Hypothalamus (tissue), 51 donors: ENCODE results near the gene HHIPL2.

ENCODE experiments used
- DNase-seq, 51 donors: peaks; one replicate each; lab custom pipeline; 2025; lab: John Stamatoyannopoulos, UW

The HHIPL2 gene

DNA sequence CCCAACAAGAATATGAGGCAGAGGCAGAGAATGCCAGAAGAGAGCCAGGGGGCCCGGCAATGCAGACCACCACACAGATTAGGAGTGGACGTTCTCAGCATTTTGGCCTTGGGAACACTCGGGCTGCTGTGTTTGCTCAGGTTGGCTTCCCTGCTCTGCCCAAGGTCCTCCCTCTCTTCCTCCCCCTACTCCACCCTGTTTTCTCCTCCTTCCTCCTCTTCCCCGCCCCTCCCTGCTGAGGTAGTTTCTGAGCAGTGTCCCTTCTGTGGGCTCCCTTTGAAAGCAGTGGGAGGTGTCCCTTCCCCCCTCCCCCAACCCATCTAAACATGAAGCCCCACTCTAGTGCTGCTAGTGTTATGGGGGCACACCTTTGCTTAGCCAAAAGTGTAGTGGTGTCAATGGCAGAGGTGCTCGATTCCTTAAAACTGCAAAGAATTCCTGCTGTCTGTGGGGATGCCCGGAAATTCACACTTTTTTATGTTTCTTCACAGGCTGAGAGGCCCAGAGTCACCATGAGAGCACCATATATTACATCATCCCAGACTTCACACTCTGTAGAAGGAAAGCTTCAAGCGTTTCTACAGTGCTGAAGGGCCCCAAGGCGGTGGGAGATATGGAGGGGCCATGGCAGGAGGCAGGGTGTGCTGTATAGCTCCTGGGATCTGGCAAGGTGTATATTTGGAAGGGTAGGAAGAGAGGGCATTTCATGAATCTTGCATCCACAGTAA, at the start of gene HHIPL2:
HHIPL2 (minus strand) TSS at position 161 of the 728 bp plus-strand sequence; CDS start at position 101, 60 bp downstream.
- no peak for DNase-seq

DNA sequence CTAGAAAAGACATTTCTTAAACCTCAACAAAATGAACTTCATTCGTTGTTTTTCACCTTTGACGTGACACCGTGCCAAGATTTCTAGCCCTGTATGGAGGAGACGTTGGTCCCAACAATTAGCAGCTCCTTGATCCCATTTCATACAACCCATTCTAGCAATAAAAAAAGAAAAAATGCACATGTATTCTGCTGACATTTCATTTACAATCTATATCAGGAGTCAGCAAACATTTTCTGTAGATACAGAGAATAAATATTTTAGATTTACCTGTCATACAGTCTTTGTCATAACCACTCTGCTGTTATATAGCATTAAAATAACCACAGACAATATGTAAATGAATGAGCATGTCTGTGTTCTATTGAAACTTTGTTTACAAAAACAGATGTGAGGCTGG, 48.8 kb upstream of the HHIPL2 start:
- no peak for DNase-seq

DNA sequence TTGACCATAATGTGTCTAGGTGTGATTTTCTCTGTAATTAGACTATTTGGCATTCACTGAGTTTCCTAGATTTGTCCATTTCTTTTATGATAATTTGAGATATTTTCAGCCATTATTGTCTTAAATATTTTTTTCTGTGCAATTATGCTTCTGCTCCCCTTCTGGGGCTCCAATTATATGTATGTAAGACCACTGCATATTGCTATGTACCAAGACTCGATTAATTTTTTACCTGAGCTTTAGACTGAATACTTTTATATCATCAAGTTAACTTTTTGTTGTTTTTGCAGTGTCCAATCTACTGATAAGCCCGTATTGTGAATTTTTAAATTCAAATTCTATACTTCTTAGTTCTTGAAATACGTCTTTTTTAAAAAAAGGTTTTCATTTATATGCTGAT, 46.9 kb upstream of the HHIPL2 start:
- DNase-seq: no peak

DNA sequence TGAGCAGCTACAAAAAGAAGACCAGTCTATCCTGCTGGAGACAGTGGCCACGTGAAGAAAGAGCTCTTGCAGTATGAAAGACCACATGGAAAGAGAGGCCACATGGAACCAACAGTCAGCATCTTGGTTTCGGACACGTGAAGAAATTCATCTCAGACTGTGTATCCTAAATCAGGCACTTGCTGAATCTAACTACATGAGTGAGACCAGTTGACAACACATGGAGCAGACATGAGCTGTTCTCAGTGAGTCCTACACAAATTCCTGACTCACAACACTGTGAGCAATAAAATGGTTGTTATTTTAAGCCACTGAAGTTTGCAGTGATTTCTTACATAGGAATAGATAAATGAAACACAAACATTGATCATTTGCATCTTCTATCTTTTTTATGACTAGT, 44.3 kb upstream of the HHIPL2 start:
- peak in 1 of 51 donors; percentile 3 for DNase-seq

DNA sequence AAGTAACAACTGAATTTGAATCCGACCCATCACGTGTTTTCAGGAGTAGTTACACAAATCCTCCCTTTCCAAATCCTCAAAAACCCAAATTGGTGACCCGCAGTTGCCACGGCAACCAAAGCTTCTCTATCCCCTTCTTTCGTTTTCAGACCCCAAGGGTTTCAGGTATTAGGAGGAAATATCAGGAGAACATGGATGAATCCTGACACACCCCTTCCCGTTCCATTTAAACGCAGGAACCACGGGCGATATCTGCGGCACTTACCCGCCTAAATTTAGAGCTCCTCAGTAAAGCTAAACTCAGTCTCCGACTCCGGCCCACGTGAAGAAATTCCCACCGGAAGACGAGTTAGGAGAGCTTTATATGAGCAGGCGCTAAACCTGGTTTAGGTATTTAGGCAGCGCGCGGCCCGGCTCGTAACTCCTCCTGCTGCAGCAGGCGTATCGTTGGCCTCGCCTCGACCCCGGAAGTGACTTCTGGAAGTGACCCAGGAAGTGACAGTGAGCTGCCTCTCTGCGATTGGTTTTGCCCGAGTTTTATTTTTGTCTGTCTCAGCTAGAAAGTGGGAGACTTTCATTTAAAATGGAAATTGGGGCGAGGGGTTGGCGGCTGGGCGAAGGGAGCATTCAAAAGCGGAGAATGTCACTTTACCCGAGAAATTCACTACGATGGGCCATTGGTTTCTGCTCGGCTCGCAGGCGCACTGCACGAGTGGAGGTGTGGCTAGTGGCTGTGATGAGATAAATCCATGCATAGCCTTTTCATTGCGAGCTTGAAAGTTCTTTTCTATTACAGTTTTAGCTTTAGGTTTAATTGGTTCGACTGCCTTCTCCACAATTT, 41.8 kb upstream of the HHIPL2 start, which contains the start of gene TAF1A:
TAF1A (minus strand) TSS at position 472 of the 841 bp plus-strand sequence.
- DNase-seq: peak; percentile 31 to 92 (median 74)

DNA sequence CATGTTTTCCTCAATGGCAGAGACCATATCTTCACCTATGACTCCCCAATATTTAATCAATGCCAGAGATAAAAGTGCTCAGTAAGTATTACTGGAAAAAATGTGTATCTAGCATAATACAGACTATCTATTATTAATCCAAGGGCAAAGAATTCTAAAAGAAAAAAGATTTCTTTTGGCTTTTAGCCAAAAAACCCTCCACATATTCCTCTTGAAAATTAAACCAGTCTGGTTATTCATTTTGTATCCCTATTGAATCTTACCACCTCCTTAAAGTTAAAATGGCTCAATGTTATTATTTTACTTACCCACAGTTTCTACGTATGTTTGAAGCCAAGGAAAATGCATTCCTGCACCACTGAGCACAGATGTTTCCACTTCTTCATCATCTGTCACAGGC, 40.2 kb upstream of the HHIPL2 start:
- no peak for DNase-seq

DNA sequence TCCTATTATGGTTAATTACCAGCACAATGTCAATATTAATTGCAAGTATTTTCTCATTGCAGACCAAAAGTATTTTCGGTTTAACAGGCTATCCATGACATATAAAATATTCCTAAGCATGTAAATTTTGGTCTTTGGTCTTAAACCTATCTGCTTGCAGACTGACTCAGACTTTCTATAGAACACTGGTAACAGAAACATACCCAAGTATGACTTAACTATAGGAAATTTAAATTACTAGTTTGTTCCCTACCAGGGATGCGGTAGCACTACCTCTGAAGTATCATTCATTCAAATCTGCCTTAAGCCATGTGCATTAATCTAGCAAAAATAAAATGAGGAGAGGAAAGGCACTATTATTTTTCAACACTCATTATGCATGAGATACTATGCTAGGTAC, 38.9 kb upstream of the HHIPL2 start:
- no peak for DNase-seq

DNA sequence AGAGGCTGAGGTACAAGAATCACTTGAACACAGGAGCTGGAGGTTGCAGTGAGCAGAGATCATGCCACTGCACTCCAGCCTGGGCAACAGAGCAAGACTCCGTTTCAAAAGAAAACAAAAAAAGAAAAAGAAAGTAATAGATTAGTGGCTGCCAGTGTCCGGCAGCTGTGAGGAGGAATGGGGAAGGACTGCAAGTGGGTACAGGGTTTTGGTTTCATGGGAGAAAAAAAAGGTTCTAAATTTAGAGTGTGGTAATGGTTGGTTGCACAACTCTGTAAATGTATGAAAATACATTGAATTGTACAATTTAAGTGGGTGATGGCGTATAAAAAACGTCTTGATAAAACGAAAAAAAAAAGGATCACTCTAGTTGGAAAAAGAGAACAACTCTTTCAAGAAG, 35.2 kb upstream of the HHIPL2 start:
- no peak for DNase-seq

DNA sequence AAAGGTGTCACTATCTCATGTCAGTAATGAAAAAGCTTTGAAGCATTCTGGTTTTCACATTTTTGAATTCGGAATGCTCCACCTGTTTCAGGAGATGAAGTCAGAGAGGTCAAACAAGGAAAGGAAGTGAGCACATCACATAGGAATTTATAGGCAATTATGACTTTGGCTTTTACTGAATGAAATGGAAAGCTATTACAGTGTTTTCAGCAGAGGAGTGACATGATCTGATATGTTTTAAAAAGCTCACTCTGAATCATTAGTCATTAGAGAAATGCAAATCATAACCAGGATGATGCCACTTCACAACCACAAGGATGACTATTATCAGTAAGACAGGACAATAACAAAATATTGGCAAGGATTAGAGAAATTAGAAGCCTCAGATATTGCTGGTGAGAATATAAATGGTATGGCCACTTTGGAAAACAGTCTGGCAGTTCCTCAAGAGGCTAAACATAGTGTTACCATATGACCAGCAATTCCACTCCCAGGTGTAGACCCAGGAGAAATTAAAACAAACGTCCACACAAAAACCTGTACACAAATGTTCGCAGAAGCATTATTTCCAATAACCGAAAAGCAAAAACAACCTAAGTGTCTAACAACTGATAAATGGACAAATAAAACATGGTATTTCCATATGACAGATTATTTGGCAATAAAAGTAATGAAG, 34.3 kb upstream of the HHIPL2 start:
- no peak for DNase-seq

DNA sequence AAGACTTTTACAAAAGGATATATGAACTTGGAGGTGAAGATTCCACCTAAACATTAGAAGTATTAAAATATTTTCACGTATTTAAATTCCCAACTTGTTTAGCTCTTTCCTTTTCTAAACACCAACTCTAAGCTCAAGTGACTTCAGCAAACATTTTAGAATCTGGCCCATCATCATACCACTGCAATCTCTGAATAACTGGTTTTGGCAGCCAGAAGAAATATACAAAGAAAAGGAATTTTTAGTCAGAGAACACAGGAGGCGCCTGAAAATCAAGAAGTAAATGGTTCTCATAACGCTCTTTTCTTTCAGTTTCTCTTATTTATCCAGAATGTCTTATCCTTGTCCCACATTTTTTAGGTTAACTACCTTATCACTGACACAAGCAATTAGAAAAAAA, 31.4 kb upstream of the HHIPL2 start:
- no peak for DNase-seq

DNA sequence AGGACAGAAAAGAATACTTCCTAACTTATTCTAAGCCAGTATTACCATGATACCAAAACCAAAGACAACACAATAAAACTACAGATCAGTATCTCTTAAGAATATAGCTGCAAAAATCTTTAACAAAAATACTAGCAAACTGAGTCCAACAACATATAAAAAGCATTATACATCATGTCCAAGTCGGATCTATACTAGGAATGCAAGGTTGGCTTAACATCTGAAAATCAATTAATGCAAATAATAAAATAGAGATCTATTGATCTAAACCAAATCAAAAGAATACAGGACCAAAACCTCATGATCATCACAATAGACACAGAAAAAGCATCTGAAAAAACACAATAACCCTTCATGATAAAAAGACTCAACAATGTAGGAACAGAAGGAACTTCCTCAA, 22.9 kb upstream of the HHIPL2 start:
- DNase-seq: no peak

DNA sequence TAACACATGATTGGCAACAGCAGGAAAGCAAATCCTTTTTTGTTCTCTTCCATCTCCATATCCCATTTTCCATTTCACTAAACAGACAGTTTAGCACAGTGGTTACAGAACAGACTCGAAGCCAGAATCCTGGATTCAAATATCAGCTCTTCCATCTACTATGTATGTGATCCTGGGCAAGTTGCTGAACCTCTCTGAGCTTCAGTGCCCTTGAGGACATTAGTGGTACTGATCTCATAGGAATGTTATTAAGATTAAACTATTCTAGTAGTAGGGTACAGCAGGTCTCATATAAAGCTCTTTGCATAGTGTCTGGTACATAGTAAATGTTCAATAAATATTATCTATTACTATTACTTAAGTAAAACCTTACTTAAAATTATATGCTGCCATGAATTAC, 13.8 kb upstream of the HHIPL2 start:
- no peak for DNase-seq

DNA sequence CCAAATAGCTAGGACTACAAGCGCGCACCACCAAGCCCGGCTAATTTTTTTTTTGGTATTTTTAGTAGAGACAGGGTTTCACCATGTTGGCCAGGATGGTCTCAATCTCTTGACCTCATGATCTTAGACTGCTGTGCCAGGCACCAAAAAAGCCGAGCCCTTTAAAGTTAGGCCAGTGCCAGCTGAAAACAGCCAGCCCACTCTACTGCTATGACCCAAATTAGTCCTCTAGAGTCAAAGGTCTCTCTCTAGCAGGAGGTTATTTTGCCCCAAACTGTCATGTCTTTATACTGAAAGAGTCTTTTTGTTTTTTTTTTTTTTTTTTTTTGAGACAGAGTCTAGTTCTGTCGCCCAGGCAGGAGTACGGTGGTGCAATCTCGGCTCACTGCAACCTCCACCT, 9.7 kb upstream of the HHIPL2 start:
- DNase-seq: no peak

DNA sequence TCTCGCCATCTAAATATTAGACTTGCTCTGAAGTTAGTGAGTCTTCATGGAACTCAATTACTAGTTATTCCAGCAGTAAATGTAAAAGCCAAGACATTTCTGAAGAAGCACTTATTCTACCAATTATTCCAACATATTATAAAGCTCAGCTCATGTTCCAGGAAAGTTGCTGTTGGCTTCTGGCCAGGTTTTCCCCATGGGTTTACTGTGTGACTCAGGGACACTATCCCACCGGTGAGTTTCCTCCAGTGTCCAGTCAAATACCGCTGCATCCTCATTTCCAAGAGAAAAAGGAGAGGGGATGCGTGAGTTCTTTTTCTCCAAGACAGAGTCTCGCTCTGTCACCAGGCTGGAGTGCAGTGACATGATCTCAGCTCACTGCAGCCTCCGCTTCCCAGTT, 9.2 kb upstream of the HHIPL2 start:
- DNase-seq: no peak

DNA sequence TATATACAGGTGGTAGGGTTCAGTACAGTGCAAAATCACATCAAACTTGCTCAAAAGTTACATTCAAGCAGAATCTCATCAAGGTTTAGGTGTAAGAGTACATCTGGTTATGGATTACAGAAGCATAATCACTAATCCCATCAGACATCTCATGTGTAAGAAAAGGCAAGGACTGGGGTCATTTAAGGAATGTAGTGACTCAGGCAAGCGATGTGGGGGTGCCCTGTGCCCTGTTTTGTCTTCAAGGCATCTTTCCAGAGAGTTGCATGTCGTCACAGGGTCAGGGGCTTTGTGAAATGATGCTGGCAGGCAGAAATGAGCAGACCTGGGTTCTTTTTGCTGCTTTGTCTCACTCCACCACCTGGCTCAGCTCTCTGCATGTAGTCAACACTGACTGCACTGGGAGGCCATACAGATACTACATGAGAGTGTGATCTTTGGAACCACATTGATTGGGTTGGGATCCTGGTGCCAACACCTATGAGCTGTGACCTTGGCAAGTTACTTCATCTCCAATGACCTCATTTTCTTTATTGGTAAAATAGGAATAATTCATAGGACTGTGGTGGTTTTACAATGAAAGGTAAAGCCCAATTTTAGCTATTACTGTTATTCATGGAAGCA, 8.2 kb upstream of the HHIPL2 start:
- no peak for DNase-seq

DNA sequence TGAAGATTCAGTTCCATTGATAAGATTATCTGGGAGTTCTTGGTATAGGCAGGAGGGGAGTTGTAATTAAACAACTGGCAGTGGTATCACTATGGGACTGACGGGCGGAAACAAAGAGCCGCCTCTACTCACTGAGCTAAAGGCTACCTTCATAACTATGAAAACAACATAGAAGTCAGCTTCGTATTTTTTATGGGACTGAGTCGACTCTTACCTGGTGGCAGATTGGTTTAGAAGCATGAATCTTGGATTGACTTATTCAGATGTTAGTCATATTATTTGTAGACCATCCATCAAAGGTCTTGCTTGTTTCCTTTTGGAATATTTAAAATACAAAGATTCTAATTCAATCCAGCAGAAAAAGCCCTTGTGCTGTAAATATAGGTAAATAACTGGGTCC, 6.3 kb upstream of the HHIPL2 start:
- DNase-seq: no peak

DNA sequence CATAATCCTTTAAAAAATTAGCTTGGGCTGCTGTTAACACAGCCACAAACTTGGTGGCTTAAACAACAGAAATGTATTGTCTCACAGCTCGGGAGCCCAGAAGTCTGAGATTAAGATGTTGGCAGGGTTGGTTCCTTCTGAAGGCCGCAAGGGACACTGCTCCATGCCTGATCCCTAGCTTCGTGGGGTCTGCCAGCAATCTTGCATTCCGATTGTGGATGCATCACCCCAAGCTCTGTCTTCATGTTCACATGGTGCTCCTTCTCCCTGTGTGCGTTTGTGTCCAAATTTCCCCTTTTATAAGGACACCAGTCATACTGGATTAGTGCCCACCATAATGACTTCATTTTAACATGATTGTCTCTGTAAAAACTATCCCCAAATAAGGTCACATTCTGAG, 5.0 kb upstream of the HHIPL2 start:
- no peak for DNase-seq

DNA sequence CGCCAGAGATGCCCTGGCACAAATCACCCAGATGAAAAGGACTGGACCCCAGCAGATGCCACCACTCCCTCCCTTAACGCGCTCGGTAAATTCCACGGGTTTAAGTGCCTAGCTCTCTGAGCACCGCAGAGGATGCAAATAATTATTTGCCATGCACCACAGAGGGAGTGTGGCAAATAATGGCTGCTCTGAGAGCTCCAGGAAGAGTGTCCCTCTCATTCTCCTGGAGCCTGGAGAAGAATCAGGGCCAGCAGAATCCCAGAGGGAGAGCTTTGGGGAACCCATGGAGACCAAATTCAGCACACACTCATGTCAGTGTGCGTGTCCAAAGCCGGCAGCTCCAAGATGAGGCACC, 667 bp downstream of the HHIPL2 start:
- no peak for DNase-seq

DNA sequence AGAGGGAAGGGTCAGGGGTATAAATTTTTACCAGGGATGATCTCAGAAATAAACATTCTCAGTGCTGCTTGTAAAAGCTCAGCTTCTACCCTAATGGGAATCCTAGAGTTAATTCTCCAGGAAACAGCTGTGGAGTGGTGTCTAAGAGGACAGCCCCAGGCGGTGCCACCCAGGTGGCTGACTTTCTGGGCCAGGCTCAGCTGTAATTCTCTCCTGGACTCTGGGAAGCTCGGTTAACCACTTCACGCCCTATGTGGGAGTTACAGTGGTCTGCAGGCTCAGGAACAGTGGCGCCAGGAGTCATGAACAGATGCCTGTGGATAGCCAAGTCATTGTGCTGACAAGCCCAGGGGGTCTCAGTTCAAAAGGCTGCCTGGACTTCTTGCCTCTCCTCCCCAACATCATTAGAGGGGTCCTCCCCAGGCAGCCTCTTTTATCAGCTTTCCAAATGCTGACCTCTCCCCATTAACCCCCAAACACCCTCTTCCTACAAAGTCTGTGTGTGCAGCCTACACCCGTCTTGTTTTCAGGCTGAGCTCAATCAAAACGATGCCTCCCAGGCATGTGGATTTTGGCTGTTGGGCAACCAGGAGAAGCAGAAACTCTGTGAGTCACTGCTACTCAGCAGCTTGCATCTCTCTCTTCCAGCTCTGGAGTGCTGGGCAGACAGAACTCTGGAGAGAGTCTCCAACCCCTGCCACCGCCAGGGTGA, 1.2 kb downstream of the HHIPL2 start:
- peak in 1 of 51 donors; percentile 6 for DNase-seq

DNA sequence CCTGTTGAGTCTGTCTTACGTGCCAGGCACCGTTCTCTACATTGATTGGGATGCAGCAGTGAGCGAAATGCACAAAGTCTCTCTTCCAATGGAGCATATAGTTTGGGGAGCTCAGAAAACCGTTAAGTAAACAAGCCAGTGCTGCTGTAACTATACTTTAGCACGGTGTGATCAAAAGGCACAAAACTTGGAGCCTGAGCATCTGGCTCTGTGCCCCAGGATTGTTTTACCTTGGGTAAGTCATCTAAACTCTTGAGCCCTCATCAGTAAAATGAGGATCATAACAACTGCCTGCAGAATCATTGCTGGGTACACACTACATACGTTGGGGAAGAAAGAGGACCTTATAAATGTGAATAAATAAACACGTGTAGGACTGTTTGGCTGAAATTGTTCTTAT, 1.8 kb downstream of the HHIPL2 start:
- no peak for DNase-seq

DNA sequence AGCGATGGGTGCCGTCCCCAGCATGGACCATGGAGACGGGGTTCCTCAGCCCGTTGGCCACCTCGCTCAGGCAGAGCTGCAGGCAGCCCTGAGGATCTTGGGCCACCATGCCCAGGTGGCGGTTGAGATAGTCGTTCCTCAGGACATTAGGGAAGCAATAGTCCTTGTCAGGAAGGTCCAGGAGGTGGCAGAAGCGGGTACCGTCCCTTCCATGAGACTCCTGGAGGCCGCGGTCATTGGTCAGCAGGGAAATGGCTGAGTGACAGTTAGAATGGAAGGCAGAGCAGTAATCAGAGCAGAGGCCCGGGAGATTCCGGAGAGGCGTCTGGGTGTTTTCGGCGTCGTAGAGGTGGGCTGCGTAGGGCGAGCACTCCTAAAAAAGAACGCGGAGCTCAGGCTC, 4.1 kb downstream of the HHIPL2 start:
- no peak for DNase-seq
